Liver (tissue), 2 donors: ENCODE data around the gene FRA10AC1.

Experiments used
- TF ChIP-seq, protein P1 (sequence below): fragments of 150-350 bp; IDR thresholded peaks from 2 replicates; pipeline ENCODE4 v1.5.1; 2017; ENCODE audit warnings: improper control_type of control experiment, low read depth, low read length; ENCODE audit not compliant: missing input control
- TF ChIP-seq, protein P2 (sequence below): IDR thresholded peaks from 2 replicates; pipeline ENCODE4 v1.6.1; 2016; ENCODE audit warnings: antibody characterized with exemption, mild to moderate bottlenecking
- donor health status: healthy.

DNA sequence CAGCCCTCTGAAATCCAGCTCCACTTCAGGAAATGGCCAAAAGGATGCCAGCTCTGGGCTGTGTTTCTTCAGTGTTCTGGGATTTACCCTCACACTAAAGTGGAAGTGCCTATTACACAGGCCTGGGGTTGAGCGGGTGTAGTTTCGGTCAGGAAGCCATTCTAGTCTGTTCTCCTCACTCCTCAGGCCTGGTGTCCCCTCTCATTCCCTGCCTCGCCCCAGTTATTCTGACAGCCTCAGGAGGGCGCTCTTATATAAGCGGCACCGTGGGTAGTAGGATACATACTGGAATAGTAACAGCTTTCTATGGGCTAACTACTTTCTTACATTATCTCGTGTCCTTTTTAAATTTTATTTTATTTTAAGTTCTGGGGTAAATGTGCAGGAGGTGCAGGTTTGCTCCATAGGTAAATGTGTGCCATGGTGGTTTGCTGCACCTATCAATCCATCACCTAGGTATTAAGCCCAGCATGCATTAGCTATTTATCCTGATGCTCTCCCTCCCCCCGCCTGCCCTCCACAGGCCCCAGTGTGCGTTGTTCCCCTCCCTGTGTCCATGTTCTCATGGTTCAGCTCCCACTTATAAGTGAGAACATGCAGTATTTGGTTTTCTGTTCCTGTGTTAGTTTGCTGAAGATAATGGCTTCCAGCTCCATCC is 43.1 kb upstream of the FRA10AC1 start:
- TF ChIP-seq, protein P1, sequence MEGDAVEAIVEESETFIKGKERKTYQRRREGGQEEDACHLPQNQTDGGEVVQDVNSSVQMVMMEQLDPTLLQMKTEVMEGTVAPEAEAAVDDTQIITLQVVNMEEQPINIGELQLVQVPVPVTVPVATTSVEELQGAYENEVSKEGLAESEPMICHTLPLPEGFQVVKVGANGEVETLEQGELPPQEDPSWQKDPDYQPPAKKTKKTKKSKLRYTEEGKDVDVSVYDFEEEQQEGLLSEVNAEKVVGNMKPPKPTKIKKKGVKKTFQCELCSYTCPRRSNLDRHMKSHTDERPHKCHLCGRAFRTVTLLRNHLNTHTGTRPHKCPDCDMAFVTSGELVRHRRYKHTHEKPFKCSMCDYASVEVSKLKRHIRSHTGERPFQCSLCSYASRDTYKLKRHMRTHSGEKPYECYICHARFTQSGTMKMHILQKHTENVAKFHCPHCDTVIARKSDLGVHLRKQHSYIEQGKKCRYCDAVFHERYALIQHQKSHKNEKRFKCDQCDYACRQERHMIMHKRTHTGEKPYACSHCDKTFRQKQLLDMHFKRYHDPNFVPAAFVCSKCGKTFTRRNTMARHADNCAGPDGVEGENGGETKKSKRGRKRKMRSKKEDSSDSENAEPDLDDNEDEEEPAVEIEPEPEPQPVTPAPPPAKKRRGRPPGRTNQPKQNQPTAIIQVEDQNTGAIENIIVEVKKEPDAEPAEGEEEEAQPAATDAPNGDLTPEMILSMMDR = peak; percentile 73
- TF ChIP-seq, protein P2, sequence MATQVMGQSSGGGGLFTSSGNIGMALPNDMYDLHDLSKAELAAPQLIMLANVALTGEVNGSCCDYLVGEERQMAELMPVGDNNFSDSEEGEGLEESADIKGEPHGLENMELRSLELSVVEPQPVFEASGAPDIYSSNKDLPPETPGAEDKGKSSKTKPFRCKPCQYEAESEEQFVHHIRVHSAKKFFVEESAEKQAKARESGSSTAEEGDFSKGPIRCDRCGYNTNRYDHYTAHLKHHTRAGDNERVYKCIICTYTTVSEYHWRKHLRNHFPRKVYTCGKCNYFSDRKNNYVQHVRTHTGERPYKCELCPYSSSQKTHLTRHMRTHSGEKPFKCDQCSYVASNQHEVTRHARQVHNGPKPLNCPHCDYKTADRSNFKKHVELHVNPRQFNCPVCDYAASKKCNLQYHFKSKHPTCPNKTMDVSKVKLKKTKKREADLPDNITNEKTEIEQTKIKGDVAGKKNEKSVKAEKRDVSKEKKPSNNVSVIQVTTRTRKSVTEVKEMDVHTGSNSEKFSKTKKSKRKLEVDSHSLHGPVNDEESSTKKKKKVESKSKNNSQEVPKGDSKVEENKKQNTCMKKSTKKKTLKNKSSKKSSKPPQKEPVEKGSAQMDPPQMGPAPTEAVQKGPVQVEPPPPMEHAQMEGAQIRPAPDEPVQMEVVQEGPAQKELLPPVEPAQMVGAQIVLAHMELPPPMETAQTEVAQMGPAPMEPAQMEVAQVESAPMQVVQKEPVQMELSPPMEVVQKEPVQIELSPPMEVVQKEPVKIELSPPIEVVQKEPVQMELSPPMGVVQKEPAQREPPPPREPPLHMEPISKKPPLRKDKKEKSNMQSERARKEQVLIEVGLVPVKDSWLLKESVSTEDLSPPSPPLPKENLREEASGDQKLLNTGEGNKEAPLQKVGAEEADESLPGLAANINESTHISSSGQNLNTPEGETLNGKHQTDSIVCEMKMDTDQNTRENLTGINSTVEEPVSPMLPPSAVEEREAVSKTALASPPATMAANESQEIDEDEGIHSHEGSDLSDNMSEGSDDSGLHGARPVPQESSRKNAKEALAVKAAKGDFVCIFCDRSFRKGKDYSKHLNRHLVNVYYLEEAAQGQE = no peak
